Mucosa of descending colon (tissue), 3 donors: ENCODE measurements around the gene SMIM1. TPM values are rescaled to one million over a fixed set of nuclear protein-coding genes. Genes with fewer than 3 reads are reported as not detected.
"Not testable (repeated sequence)": the region's sequence is repeated elsewhere in the genome, so short reads cannot be mapped to it uniquely, and the experiment has no call there.

Experiments used
- ATAC-seq: fragments of 200-7000 bp; cut with Tn5 transposase; one replicate; pipeline ENCODE4 v1.9.1; 2020; ENCODE audit warnings: mild to moderate bottlenecking, moderate library complexity
- DNase-seq, 3 donors: peaks; one replicate each; pipeline ENCODE4 v3.0.0-alpha.2; 2020
- H3K36me3 ChIP-seq: fragments of 200-600 bp; one replicate; pipeline ENCODE4 v1.8.0; 2021; ENCODE audit warnings: low read depth, mild to moderate bottlenecking
- H3K4me1 ChIP-seq: fragments of 200-600 bp; one replicate; pipeline ENCODE4 v1.8.0; 2021; ENCODE audit warnings: low read depth, mild to moderate bottlenecking
- H3K4me3 ChIP-seq: fragments of 200-600 bp; one replicate; pipeline ENCODE4 v1.8.0; 2021; ENCODE audit warnings: mild to moderate bottlenecking
- H3K9me3 ChIP-seq: fragments of 200-600 bp; one replicate; pipeline ENCODE4 v1.8.0; 2021; ENCODE audit warnings: mild to moderate bottlenecking
- intact Hi-C, 2 donors: fragments of 100-400 bp; cut with DNase I in 1 of 2; cut with micrococcal nuclease in 1 of 2; formaldehyde crosslinking; loops; one replicate each; pipeline versions ENCODE4 v1.11.0 to v1.11.1; 2022; cut with DNase I, micrococcal nuclease
- total RNA-seq, 3 donors: library from RNA; stranded (reverse); fragmentation: NEBNext Ultra II Directional in 2 of 3; extraction: Animal tissue kit (Norgen Biotek cat#: 25700) in 2 of 3; gene quantifications; one replicate each; pipeline versions ENCODE4 v1.2.1 to v1.2.4, GENCODE V29; 2021 to 2023
- TF ChIP-seq, protein P1 (sequence below): fragments of 200-600 bp; IDR thresholded peaks from one replicate; pipeline ENCODE4 v1.8.0; 2022; ENCODE audit warnings: antibody characterized with exemption, mild to moderate bottlenecking
- donor health status: DM: no; HTN: no; CAD: no; lungs with moderate emphysema.
- donor health status: DM: no; HTN: no; CAD: no.
- donor health status: DM: no; HTN: yes; CAD: no.

SMIM1 gene
- total RNA-seq, 3 donors from 2014 or later: 1.6 to 16.1 (median 2.6) TPM

DNA sequence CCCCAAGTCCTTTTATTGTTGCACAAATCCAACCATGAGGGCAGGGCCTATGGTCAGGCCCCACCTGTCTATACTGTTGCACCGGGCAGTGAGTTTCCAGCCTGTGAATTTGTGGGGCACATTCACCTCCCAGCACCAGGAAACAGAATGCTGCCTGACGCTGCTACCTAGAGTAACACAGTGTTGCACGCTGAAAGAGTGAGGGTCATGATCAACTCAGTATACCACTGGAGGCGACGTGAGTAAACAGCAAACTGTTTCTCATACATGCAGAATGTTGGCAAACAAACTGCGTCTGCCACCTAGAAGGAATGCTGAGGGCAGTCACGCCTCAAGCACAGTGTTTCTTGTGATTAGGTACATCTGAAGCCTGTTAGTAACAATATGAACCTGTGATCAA lies 37.1 kb downstream of the SMIM1 start:
- peak; percentile 22 for ATAC-seq
- intact Hi-C loops: no loop called here
- no peaks in the 10 kb centered on the region for H3K4me1 ChIP-seq
- H3K9me3 ChIP-seq: no peaks in the 10 kb centered on the region
- no peaks in the 10 kb centered on the region for H3K36me3 ChIP-seq
- DNase-seq: no peak
- H3K4me3 ChIP-seq: no peak overlapping the region
- TF ChIP-seq, protein P1, sequence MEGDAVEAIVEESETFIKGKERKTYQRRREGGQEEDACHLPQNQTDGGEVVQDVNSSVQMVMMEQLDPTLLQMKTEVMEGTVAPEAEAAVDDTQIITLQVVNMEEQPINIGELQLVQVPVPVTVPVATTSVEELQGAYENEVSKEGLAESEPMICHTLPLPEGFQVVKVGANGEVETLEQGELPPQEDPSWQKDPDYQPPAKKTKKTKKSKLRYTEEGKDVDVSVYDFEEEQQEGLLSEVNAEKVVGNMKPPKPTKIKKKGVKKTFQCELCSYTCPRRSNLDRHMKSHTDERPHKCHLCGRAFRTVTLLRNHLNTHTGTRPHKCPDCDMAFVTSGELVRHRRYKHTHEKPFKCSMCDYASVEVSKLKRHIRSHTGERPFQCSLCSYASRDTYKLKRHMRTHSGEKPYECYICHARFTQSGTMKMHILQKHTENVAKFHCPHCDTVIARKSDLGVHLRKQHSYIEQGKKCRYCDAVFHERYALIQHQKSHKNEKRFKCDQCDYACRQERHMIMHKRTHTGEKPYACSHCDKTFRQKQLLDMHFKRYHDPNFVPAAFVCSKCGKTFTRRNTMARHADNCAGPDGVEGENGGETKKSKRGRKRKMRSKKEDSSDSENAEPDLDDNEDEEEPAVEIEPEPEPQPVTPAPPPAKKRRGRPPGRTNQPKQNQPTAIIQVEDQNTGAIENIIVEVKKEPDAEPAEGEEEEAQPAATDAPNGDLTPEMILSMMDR: no peak

DNA sequence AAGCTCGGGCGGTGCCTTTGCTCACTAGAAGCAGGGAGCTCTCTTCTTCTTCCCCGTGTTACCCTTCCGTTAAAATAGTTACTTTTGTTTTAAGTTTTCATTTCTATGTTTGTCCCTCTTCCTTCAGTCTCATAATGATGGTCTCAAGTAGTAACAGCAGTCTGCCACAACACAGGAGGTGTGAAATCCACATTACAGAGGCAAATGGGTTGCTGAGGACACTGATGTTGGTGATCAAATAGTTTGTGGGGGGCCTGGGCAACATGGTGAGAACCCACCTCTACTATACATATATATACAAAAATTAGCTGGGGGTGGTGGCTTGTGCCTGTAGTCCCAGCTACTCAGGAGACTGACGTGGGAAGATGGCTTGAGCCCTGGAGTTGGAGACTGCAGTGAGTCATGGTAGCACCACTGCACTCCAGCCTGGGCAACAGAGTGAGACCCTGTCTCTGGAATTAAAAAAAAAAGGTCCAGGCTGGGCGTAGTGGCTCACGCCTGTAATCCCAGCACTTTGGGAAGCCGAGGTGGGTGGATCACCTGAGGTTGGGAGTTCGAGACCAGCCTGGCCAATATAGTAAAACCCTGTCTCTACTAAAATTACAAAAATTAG lies 37.7 kb downstream of the SMIM1 start:
- H3K4me3 ChIP-seq, intact Hi-C loops, H3K36me3 ChIP-seq, H3K4me1 ChIP-seq, ATAC-seq, DNase-seq, H3K9me3 ChIP-seq: not testable (repeated sequence)

DNA sequence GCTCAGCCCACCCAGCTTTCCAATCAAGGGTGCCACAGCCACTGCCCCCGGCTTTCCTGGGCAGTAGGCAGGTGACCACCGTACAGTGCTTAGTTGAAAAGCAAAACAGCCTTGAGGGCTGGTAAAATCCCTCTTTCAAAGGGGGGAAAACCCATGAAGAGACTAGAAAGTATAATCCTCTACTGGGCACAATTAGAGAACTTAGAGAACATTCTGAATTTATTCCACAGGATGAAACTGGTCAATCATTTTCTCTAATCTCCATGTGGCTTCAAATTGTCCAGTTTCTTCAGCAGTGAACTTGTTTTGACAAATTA lies 39.0 kb downstream of the SMIM1 start:
- intact Hi-C loops: no loop called here
- H3K36me3 ChIP-seq: no peaks in the 10 kb centered on the region
- ATAC-seq (no peak), DNase-seq (no peak)
- no peak overlapping the region for H3K4me3 ChIP-seq
- H3K9me3 ChIP-seq: no peaks in the 10 kb centered on the region
- H3K4me1 ChIP-seq: no peaks in the 10 kb centered on the region
- TF ChIP-seq, protein P1: no peak

DNA sequence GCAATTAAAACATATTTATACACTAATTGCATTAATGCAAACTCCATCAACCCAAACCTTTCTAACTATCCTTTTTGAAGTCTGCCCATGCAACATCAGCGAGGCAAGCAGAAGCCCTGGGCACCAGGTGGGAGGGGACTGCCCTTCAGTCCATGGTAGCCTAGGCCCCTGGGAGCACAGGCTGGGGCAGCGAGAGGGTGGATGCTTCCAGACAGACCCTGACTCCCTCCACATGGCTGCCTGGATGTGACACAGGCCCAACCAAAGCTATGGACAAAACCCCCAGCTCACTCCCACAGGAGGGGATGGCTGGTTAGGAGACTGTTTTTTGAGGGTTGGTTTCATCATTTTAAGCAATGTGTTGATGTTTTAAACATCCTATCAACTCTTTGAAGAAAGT lies 41.5 kb downstream of the SMIM1 start:
- no peaks in the 10 kb centered on the region for H3K36me3 ChIP-seq
- no peak for ATAC-seq
- TF ChIP-seq, protein P1: no peak
- no peak overlapping the region for H3K4me3 ChIP-seq
- no peaks in the 10 kb centered on the region for H3K9me3 ChIP-seq
- H3K4me1 ChIP-seq: no peaks in the 10 kb centered on the region
- no peak for DNase-seq
- intact Hi-C loops: no loop called here

GRCh38 chr1:3814771-3815561 lies 42.4 kb downstream of the SMIM1 start:
- no peak overlapping the region for H3K4me3 ChIP-seq
- TF ChIP-seq, protein P1: no peak
- no peak for ATAC-seq
- H3K4me1 ChIP-seq: no peaks in the 10 kb centered on the region
- no peak for DNase-seq
- intact Hi-C loops: no loop called here
- no peaks in the 10 kb centered on the region for H3K9me3 ChIP-seq
- H3K36me3 ChIP-seq: no peaks in the 10 kb centered on the region

GRCh38 chr1:3816331-3817137 lies 44.0 kb downstream of the SMIM1 start:
- no peaks in the 10 kb centered on the region for H3K9me3 ChIP-seq

More at GRCh38 chr1:3816331-3817137, 44.0 kb downstream of the SMIM1 start:
- H3K4me3 ChIP-seq: no peak overlapping the region
- TF ChIP-seq, protein P1: no peak
- H3K36me3 ChIP-seq: no peaks in the 10 kb centered on the region
- ATAC-seq: no peak
- intact Hi-C loops: no loop called here
- H3K4me1 ChIP-seq: no peaks in the 10 kb centered on the region
- DNase-seq: no peak
